NCI-H1092 (cell line): ENCODE data around the gene SCAPER.
"Not testable (repeated sequence)": the region's sequence is repeated elsewhere in the genome, so short reads cannot be mapped to it uniquely, and the experiment has no call there.

Source experiments
- DNase-seq: peaks from one replicate; lab custom pipeline; 2025; lab: John Stamatoyannopoulos, UW

The SCAPER gene

GRCh38 chr15:76904461-76905012, 603 bp downstream of the SCAPER start:
- DNase-seq, result peak; percentile 7

GRCh38 chr15:76903251-76903681, 1.9 kb downstream of the SCAPER start:
- DNase-seq, result no peak

- DNase-seq, result no peak
These were observed 3.2 kb downstream of the SCAPER start for GRCh38 chr15:76901965-76902364.

- DNase-seq, result not testable (repeated sequence)
These were observed 5.2 kb downstream of the SCAPER start for GRCh38 chr15:76899931-76900310.

- DNase-seq, result not testable (repeated sequence)
These were observed 5.8 kb downstream of the SCAPER start for GRCh38 chr15:76899176-76899930.

- DNase-seq, result no peak
These were observed 7.0 kb downstream of the SCAPER start for GRCh38 chr15:76898102-76898501.

- DNase-seq, result no peak
These were observed 11.0 kb downstream of the SCAPER start for GRCh38 chr15:76894174-76894573.

- DNase-seq, result not testable (repeated sequence)
These were observed 12.3 kb downstream of the SCAPER start for GRCh38 chr15:76892836-76893235.

- not testable (repeated sequence) for DNase-seq
These were observed 17.6 kb downstream of the SCAPER start for GRCh38 chr15:76887280-76888141.

GRCh38 chr15:76885212-76885611, 19.9 kb downstream of the SCAPER start:
- DNase-seq, result no peak

- DNase-seq, result no peak
These were observed 29.2 kb downstream of the SCAPER start for GRCh38 chr15:76875911-76876310.

- DNase-seq, result not testable (repeated sequence)
These were observed 32.1 kb downstream of the SCAPER start for GRCh38 chr15:76873066-76873465.

GRCh38 chr15:76871930-76872329, 33.2 kb downstream of the SCAPER start:
- DNase-seq, result no peak

GRCh38 chr15:76868740-76869139, 36.4 kb downstream of the SCAPER start:
- no peak for DNase-seq

GRCh38 chr15:76866716-76867321, 38.3 kb downstream of the SCAPER start:
- no peak for DNase-seq

- DNase-seq, result no peak
These were observed 39.1 kb downstream of the SCAPER start for GRCh38 chr15:76866008-76866407.

GRCh38 chr15:76865548-76865991, 39.6 kb downstream of the SCAPER start:
- no peak for DNase-seq

- DNase-seq, result no peak
These were observed 40.6 kb downstream of the SCAPER start for GRCh38 chr15:76864586-76864985.

GRCh38 chr15:76863693-76864092, 41.4 kb downstream of the SCAPER start:
- DNase-seq, result no peak

- DNase-seq, result no peak
These were observed 42.0 kb downstream of the SCAPER start for GRCh38 chr15:76863123-76863522.

- no peak for DNase-seq
These were observed 43.2 kb downstream of the SCAPER start for GRCh38 chr15:76861815-76862397.

- DNase-seq, result no peak
These were observed 44.9 kb downstream of the SCAPER start for GRCh38 chr15:76860201-76860600.
